GM21360 (cell line): ENCODE measurements around the gene PRDM10.
"Not testable (repeated sequence)": the region's sequence is repeated elsewhere in the genome, so short reads cannot be mapped to it uniquely, and the experiment has no call there.

Source experiments
- ATAC-seq: cut with Tn5 transposase; IDR thresholded peaks from one replicate; pipeline ENCODE4 v1.9.1; 2021; ENCODE audit warnings: mild to moderate bottlenecking, moderate library complexity; ENCODE audit not compliant: unreplicated experiment

The PRDM10 gene

GRCh38 chr11:129979046-129979605, 23.5 kb downstream of the PRDM10 start:
- ATAC-seq = no peak

GRCh38 chr11:129978447-129978846, 24.2 kb downstream of the PRDM10 start:
- ATAC-seq = no peak

GRCh38 chr11:129976328-129976727, 26.3 kb downstream of the PRDM10 start:
- no peak for ATAC-seq

- no peak for ATAC-seq
Observed at GRCh38 chr11:129975543-129975942, 27.1 kb downstream of the PRDM10 start.

- ATAC-seq = no peak
Observed at GRCh38 chr11:129974672-129975071, 28.0 kb downstream of the PRDM10 start.

GRCh38 chr11:129974237-129974636, 28.4 kb downstream of the PRDM10 start:
- no peak for ATAC-seq

- no peak for ATAC-seq
Observed at GRCh38 chr11:129973809-129974208, 28.8 kb downstream of the PRDM10 start.

GRCh38 chr11:129973068-129973467, 29.6 kb downstream of the PRDM10 start:
- no peak for ATAC-seq

GRCh38 chr11:129972611-129973010, 30.0 kb downstream of the PRDM10 start:
- ATAC-seq = no peak

GRCh38 chr11:129971856-129972255, 30.8 kb downstream of the PRDM10 start:
- ATAC-seq = not testable (repeated sequence)

- no peak for ATAC-seq
Observed at GRCh38 chr11:129969920-129970319, 32.7 kb downstream of the PRDM10 start.

- no peak for ATAC-seq
Observed at GRCh38 chr11:129968591-129969419, 33.8 kb downstream of the PRDM10 start.

GRCh38 chr11:129967996-129968395, 34.6 kb downstream of the PRDM10 start:
- no peak for ATAC-seq

- no peak for ATAC-seq
Observed at GRCh38 chr11:129965248-129965647, 37.4 kb downstream of the PRDM10 start.

GRCh38 chr11:129960216-129961214, 42.1 kb downstream of the PRDM10 start:
- peak; percentile 92 for ATAC-seq

GRCh38 chr11:129959687-129960086, 42.9 kb downstream of the PRDM10 start:
- no peak for ATAC-seq

- ATAC-seq = no peak
Observed at GRCh38 chr11:129955282-129955681, 47.4 kb downstream of the PRDM10 start.

- ATAC-seq = not testable (repeated sequence)
Observed at GRCh38 chr11:129954703-129955102, 47.9 kb downstream of the PRDM10 start.

- ATAC-seq = no peak
Observed at GRCh38 chr11:129951866-129952262, 50.8 kb downstream of the PRDM10 start.

- no peak for ATAC-seq
Observed at GRCh38 chr11:129951201-129951865, 51.3 kb downstream of the PRDM10 start.
